ENCODE data around the gene EP400. TPM values are rescaled to one million over a fixed set of nuclear protein-coding genes. Genes with fewer than 3 reads are reported as not detected.

Gene EP400
- total RNA-seq, 1 donor = 14.7 TPM

DNA sequence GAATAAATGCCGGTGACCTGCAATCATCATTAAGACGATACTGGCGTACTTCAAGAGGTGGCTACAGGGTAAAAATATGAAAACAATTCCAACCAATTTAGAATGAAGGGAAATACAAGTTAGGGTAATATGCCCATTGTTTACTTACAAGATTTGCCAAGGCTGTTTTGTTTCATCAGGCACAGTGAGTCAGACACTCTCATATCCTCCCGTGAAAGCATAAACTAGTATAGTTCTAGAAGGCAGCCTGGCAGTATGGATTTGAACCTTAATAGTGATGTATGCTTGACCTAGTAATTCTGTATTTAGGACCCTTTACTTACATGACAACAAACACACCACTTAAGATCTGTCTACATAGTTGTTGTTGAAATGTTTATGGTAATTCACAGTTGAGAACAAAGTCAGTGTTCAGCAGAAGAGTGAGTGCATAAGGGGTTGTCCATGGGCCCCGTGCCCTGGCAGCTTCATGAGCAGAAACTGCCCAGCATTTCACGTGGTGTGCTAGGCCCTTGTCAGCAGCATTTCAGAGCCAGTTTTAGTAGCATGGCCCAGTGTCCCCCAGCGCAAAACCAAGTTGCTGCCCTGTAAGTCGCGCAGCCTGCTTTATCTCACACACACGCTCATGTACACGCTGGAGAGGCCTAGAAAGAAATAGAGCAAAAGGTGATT, 80.8 kb downstream of the EP400 start:
- H3K4me3 ChIP-seq (ENCODE audit: low read depth, low read length) = no peak overlapping the region
- TF ChIP-seq, protein P1, sequence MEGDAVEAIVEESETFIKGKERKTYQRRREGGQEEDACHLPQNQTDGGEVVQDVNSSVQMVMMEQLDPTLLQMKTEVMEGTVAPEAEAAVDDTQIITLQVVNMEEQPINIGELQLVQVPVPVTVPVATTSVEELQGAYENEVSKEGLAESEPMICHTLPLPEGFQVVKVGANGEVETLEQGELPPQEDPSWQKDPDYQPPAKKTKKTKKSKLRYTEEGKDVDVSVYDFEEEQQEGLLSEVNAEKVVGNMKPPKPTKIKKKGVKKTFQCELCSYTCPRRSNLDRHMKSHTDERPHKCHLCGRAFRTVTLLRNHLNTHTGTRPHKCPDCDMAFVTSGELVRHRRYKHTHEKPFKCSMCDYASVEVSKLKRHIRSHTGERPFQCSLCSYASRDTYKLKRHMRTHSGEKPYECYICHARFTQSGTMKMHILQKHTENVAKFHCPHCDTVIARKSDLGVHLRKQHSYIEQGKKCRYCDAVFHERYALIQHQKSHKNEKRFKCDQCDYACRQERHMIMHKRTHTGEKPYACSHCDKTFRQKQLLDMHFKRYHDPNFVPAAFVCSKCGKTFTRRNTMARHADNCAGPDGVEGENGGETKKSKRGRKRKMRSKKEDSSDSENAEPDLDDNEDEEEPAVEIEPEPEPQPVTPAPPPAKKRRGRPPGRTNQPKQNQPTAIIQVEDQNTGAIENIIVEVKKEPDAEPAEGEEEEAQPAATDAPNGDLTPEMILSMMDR (IDR thresholded peaks at IDR 0.05; ENCODE audit: insufficient read depth, low read length) = no peak
- peak; percentile 33 for DNase-seq (ENCODE audit: low read depth)

DNA sequence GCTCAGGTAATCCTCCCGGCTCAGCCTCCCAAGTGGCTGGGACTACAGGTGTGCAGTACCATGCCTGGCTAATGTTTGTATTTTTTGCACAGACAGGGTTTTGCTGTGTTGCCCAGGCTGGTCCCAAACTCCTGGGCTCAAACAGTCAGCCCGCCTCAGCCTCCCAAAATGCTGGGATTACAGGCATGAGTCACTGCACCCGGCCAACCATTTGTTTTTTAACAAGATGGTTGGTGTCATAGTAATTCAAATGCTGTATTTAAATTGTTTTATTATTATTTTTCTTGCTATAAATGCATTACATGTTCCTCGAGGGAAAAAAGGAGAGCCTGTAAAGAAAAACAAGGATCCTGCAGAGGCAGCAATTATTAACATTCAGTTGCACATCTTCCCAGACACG, 83.9 kb downstream of the EP400 start:
- TF ChIP-seq, protein P1 (IDR thresholded peaks at IDR 0.05; ENCODE audit: insufficient read depth, low read length) = no peak
- no peak for DNase-seq (ENCODE audit: low read depth)
- H3K4me3 ChIP-seq (ENCODE audit: low read depth, low read length) = no peak overlapping the region

DNA sequence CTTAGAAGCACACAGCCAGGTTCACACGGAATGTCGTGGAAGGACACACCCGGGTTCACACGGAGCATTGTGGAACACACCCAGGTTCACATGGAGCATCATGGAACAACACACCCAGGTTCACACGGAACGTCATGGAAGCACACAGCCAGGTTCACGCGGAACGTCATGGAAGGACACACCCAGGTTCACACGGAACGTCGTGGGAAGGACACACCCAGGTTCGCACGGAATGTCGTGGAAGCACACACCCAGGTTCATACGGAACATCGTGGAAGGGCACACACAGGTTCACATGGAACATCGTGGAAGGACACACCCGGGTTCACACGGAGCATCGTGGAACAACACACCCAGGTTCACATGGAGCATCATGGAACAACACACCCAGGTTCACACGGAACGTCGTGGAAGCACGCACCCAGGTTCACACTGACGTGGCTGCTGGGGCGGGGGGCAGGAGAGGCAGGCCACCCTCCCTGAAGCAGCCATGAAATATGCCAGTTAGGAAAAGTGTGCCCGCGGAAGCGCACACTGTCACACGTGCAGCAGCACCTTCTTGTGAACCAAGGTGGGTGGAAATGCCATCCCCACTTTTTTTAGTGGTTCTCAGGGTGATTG, 86.4 kb downstream of the EP400 start:
- H3K4me3 ChIP-seq (ENCODE audit: low read depth, low read length) = no peak overlapping the region
- TF ChIP-seq, protein P1 (IDR thresholded peaks at IDR 0.05; ENCODE audit: insufficient read depth, low read length) = no peak
- DNase-seq (ENCODE audit: low read depth) = no peak

DNA sequence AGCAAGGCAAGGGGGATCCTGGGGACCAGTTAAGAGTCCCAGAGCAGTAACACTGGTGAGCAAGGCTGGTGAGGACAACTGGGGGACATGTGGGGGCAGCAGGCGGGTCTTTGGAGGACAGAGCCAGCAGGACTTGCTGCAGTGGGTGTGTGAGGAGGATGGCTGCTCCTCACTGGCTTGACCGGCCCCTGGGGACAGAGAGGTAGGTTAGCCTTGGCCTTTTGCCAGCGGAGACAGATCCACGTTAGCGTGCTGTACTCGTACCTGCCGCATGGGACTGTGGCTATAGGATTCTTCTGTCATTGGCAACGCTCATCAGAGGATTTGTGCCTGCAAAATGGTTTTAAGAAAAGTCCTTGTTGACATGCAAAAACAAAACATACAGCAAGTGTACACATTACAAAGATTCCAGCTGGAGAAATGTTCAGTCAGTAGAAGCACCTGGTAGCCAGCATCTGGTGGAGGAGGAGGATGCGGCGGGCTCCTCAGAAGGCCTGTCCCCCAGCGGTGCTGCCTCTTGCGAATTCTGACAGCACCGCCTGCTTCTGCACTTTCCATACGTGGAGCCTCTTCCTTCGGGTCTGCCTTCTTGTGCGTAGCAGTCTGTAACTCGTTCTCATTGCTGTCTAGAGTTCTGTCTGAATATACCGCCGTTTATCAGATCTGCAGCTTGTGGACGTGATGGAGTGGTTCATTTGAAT, 91.3 kb downstream of the EP400 start:
- no peak overlapping the region for H3K4me3 ChIP-seq (ENCODE audit: low read depth, low read length)
- no peak for DNase-seq (ENCODE audit: low read depth)
- TF ChIP-seq, protein P1 (IDR thresholded peaks at IDR 0.05; ENCODE audit: insufficient read depth, low read length) = no peak

DNA sequence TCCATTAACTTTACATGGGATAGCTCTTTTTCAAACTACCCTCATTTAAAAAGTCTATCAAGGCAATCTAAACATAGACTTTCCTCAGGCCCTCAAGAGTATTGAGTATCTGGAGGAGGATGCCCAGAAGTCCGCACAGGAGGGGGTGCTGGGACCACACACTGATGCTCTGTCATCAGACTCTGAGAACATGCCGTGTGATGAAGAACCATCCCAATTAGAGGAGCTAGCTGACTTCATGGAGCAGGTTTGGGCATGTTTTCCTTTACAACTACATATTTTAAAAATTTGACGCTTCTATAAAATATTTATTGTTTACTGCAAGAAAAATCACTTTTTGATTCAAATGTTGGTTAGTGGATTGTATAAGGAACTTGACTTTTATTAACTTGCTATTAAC, 93.5 kb downstream of the EP400 start:
- no peak overlapping the region for H3K4me3 ChIP-seq (ENCODE audit: low read depth, low read length)
- DNase-seq (ENCODE audit: low read depth) = no peak
- TF ChIP-seq, protein P1 (IDR thresholded peaks at IDR 0.05; ENCODE audit: insufficient read depth, low read length) = no peak

DNA sequence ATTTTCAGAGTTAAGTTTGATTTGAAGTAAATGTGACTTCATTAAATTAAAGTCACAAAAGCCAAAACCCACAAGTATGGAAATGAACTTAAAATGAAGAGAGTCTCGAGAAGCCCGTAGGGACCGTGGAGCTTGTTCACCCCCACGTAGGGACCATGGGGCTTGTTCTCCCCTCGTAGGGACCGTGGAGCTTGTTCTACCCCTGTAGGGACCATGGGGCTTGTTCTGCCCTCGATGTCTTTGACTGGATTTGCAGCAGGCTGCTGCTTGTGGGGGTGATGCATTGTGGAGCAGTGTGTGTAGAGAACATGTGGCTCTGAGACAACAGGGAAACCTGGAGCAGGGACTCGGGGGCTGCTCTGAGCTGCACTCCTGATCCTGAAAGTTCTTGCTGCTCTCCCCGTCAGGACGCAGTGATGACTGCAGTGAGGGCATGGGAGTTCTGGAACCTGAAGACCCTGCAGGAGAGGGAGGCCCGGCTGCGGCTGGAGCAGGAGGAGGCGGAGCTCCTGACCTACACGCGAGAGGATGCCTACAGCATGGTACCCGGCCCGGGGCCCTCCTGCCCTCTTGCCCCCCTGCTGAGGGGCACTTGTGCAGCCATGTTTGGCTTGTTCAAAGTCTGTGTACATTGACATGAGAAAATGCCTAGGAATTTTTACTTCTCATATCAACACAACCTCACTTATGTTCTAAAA, 94.2 kb downstream of the EP400 start:
- TF ChIP-seq, protein P1 (IDR thresholded peaks at IDR 0.05; ENCODE audit: insufficient read depth, low read length) = no peak
- no peak overlapping the region for H3K4me3 ChIP-seq (ENCODE audit: low read depth, low read length)
- DNase-seq (ENCODE audit: low read depth) = no peak
